GM21576 (cell line): ENCODE measurements around the gene LRBA.
"Not testable (repeated sequence)": the region's sequence is repeated elsewhere in the genome, so short reads cannot be mapped to it uniquely, and the experiment has no call there.

Experiments
- ATAC-seq: cut with Tn5 transposase; IDR thresholded peaks from one replicate; pipeline ENCODE4 v1.9.1; 2021; ENCODE audit warnings: mild to moderate bottlenecking, moderate library complexity; ENCODE audit not compliant: unreplicated experiment

Gene LRBA

GRCh38 chr4:150387981-150388380, 627.1 kb downstream of the LRBA start:
- ATAC-seq, result no peak

GRCh38 chr4:150386415-150386814, 628.7 kb downstream of the LRBA start:
- not testable (repeated sequence) for ATAC-seq

DNA sequence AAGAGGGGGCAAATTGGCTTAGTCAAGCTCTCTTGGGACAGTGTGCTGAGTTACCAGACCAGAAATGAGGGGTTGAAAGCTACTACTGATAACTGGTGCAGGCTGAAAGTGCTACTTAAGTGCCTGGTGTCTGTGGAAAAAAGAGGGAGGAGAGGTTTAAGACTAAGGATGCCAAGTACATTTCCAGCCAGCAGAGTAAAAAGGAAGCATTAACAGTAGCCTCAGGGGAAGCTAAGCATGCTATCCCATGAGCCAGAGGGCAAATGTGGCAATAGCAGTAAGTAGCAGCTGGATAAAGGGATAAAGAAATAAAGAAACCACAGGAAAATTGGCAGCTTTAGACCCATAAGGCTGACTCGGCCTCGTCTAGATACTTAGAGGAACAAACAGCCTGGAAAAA, 629.5 kb downstream of the LRBA start:
- no peak for ATAC-seq

DNA sequence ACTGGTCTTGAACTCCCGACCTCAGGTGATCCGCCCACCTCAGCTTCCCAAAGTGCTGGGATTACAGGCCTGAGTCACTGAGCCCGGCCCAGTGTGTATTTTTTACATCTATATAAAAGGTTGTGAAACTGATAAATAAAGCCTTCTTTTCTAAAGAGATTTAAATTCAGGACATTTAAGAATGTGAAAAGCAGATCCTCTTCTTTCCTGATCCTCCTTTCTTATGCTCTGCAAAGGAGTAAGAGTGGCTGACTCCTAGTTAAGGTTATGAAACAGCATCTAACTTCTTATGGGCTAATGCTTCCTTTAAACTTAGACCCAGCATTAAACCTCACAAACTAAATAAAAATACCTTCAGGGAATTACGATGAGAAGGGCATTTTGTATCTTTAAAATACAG, 630.8 kb downstream of the LRBA start:
- ATAC-seq, result no peak

DNA sequence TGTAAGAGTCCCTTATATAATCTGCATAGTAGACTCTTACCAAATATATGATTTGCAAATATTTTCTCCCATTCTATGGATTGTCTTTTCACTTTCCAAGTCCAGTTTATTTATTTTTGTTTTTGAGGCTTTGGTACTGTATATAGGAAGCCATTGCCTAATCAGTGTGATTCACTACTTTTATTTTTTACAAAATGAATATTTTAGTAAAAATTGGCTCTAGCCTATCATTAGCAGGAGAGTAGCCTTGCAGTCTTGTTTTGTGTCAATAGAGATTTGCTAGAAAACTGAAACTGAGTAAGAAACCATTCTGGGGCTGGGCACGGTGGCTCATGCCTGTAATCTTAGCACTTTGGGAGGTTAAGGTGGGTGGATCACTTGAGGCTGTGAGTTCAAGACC, 633.1 kb downstream of the LRBA start:
- no peak for ATAC-seq

DNA sequence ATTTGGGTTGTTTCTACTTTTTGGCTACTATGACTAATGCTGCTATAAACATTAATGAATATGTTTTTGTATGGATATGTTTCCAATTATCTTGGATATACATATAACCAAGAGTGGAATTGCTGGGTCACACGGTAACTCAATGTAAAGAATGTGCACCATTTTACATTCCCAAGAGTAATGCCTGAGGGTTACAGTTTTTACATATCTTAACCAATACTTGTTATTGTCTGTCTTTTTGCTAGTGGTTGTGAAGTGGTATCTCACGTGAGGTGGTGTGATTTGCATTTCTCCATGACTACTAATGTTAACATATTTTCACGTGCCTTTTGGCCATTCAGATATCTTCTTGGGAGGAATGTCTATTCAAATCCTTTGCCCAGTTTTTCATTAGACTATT, 633.5 kb downstream of the LRBA start:
- ATAC-seq, result no peak

DNA sequence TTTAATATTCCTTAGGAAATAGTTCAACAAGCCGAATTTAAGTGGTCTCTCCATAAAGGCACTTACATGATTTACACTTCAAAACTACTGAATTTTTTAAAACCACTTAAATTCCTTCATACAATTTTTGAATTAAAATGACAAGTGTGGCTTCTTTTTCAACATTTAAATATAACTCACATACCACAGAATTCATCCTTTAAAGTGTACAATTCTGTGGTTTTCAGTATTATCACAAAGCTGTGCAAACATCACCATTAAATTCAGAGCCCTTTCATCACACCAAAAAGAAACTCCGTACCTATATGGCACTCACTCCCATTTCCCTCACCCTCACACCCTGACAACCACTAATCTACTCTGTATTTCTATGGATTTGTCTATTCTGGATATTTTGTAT, 634.0 kb downstream of the LRBA start:
- no peak for ATAC-seq

DNA sequence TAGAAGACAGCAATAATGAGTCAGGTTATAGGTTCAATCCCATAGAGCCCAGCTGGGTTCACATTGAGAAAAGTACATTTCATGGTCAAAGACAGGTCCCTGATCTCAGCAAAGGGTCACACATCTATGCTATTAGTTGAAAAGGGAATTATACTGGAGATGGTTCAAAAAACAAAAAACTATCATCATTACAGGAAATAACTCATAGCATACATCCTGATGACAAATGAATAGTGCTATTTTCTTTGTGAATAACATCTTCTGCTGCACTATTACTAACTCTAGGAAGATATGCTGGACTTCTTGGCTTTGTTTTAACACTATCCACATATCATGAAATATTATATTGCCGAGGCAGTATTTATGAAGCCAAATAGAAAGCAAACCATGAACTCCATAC, 635.6 kb downstream of the LRBA start:
- ATAC-seq, result no peak

GRCh38 chr4:150375025-150375424, 640.1 kb downstream of the LRBA start:
- ATAC-seq, result no peak

- ATAC-seq, result no peak
Measured at GRCh38 chr4:150371869-150372268, 643.2 kb downstream of the LRBA start.

GRCh38 chr4:150369434-150370380, 645.4 kb downstream of the LRBA start:
- ATAC-seq, result no peak

- ATAC-seq, result no peak
Measured at GRCh38 chr4:150368667-150369066, 646.4 kb downstream of the LRBA start.

DNA sequence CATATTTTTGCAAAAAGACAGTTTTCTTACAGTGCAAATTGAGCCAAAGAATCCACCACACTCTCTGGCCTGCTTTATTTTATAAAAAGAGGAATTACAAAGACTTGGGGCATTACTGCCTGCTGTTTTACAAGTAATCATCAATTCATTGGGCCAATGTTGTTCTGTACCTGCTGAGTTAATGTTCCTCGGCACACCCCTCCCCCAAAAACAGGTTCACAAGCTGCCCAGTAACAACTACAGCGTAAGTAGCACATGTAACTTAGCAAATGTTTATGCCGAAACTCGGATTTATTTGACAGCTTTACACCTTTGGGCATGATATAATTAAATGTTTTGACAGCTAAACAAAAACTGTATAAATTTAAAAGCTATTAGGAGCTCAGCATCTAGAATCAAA, 647.8 kb downstream of the LRBA start:
- ATAC-seq, result no peak

DNA sequence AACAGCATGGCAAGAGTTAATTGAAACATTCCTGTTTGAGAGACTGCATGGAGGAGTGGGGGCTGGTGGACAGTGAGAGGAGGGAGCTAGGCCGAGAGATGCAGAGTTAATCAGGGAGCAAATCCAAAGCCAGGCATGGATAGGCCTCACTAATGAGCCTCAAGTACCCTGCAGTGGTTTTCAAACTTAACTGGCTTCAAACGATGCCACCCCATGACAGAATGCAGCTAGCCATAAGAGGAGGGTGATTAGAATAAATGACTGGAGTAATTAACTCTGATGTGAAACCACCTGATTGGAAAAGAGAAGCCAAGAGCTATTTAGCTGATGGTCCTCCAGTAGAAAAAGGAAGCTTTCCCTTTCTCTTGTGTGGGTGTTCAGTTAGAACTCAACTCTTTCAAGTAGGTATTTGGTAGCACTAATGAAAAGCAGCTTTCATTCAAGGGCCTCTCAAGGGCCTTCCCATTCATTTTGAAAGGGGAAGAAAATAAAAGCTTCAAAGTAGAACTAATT, 648.5 kb downstream of the LRBA start:
- peak; percentile 78 for ATAC-seq

GRCh38 chr4:150363721-150364688, 651.1 kb downstream of the LRBA start:
- no peak for ATAC-seq

- ATAC-seq, result no peak
Measured at GRCh38 chr4:150358691-150359090, 656.4 kb downstream of the LRBA start.

GRCh38 chr4:150357829-150358228, 657.3 kb downstream of the LRBA start:
- ATAC-seq, result no peak

DNA sequence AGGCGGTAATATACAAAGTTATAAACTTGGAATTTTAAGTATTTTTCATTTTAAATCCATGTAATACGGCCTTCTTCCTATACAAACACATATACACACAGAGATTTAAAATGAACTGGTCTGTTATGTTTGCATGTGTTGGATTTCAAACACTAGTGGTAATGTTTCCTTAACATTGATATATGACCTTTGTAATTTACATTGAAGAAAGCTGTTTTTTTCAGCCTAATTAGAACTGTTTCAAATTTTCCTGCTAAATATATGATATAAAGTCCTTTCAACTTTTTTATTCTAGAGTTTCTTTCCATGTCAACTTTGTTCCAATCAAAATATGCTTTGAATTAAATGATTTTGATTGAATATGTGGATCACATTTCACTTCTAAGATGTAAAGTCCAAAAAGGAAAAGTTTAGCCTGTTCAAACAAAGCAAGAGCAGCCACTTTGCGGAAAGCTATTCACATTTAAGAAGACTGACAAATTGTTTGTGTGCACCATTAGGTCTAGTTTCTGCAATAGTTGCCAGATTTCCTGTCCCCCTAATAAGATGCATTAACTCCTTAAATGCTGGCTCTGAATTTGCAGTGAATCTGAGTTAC, 659.1 kb downstream of the LRBA start:
- no peak for ATAC-seq

GRCh38 chr4:150355418-150355817, 659.7 kb downstream of the LRBA start:
- ATAC-seq, result no peak

DNA sequence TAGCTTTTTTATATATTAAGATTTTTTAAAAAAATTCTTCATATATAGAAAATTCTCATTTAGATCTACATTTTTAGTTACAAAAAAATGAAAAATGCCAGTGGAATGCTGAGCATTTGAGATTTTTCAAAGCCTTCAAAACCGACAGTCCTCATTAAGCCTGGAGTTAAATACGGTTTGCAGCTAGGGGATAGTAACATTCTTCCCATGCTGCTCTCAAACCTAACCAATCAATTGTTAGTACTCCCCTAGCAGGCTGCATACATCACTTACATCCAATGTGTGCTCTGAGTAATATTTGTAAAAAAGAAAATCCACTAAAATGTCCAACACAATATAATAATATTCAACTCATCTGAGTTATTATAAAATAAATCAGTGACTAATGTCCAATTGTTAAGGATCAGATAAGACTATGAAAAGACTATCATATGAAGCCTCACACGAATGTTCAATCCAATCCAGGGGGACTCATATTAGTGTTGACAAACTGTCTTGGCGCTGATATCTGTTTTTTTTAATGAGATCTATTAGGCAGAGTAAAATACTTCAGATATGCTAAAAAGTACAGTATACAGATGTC, 660.8 kb downstream of the LRBA start:
- no peak for ATAC-seq

DNA sequence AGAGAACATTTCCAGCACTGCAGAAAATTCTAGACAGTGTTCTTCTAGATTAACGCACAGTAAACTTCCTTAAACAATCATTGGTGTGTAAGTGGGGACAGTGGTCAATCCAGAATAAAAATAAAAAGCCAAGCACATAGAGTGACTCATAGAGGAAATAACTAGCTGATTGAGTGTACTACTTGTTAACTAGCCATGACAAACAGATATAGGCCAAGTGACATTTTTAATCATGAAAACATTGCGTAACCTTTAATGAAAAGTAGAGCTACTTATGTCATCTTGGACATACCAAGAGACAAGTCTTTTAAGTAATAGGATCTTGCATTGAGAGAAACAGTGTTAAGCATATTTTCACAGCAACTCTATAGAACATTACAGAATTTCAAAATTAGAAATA, 667.0 kb downstream of the LRBA start:
- no peak for ATAC-seq
